Endothelial cell of umbilical vein (primary cell): ENCODE measurements around the gene PRSS56. TPM values are rescaled to one million over a fixed set of nuclear protein-coding genes. Genes with fewer than 3 reads are reported as not detected.

ENCODE experiments used
- BruUV-seq: library from RNA; stranded (reverse); fragments of 400-500 nt; replicated peaks from 2 replicates; lab custom pipeline; 2021; lab: Mats Ljungman, UMichigan
- CTCF ChIA-PET: fragments of 300-600, 350-600 bp; sonication (Branson Sonifier 250); formaldehyde crosslinking; loops from one replicate; lab custom pipeline; 2021; ENCODE audit warnings: antibody characterized with exemption, inconsistent platforms; lab: Charles Lee
- POLR2A ChIA-PET: fragments of 300-600, 350-600 bp; sonication (Branson Sonifier 250); formaldehyde crosslinking; loops from one replicate; lab custom pipeline; 2021; ENCODE audit warnings: antibody characterized with exemption, inconsistent platforms; lab: Charles Lee
- DNase-seq: peaks from one replicate; pipeline ENCODE4 v3.0.0-alpha.2; 2011; ENCODE audit warnings: low read depth, low spot score
- FAIRE-seq: peaks from 2 replicates; lab custom pipeline; 2011; peaks lifted over from hg19 to GRCh38; lab: Jason Lieb, UNC
- H2AFZ ChIP-seq: 2 replicates; pipeline ENCODE4 v1.6.0; 2012; ENCODE audit warnings: low read depth, low read length, control low read depth, inconsistent platforms
- H3K27ac ChIP-seq: 2 replicates; pipeline ENCODE4 v1.5.1; 2011; ENCODE audit warnings: low read depth, mild to moderate bottlenecking, control low read depth, low read length, moderate library complexity; ENCODE audit not compliant: insufficient read depth
- H3K27me3 ChIP-seq, 2 experiments: 2 replicates each; pipeline versions ENCODE4 v1.6.0 to v1.6.1; 2011; ENCODE audit warnings: low read length in 2 of 2, mixed read lengths in 1 of 2; ENCODE audit not compliant: control insufficient read depth in 2 of 2, insufficient read depth in 2 of 2
- H3K36me3 ChIP-seq, 2 experiments: 2 replicates in 1 of 2; 3 replicates in 1 of 2; pipeline ENCODE4 v1.5.1; 2011; ENCODE audit warnings: low read length in 2 of 2, mild to moderate bottlenecking in 1 of 2, moderate library complexity in 1 of 2; ENCODE audit not compliant: control insufficient read depth in 2 of 2, insufficient read depth in 2 of 2; ENCODE audit errors: extremely low read depth in 1 of 2
- H3K4me1 ChIP-seq: 3 replicates; pipeline ENCODE4 v1.5.1; 2011; ENCODE audit warnings: mild to moderate bottlenecking, low read length; ENCODE audit not compliant: control insufficient read depth, insufficient read depth; ENCODE audit errors: extremely low read depth
- H3K4me2 ChIP-seq: 2 replicates; pipeline ENCODE4 v1.6.1; 2011; ENCODE audit warnings: low read length, control low read depth, mixed read lengths; ENCODE audit not compliant: insufficient read depth
- H3K4me3 ChIP-seq, 3 experiments: fragments of 200-600 bp in 1 of 3; sonication (generic), shearing (Covaris generic) in 1 of 3; replicated peaks in 1 of 3; 2 replicates each; pipeline ENCODE4 v1.5.1; 2011 to 2016; ENCODE audit warnings: control low read depth in 3 of 3, low read length in 3 of 3, mild to moderate bottlenecking in 2 of 3, inconsistent platforms in 1 of 3, low read depth in 1 of 3, moderate library complexity in 1 of 3; ENCODE audit not compliant: insufficient read depth in 1 of 3
- H3K79me2 ChIP-seq: 2 replicates; pipeline ENCODE4 v1.6.0; 2012; ENCODE audit warnings: low read length, inconsistent platforms; ENCODE audit not compliant: control insufficient read depth, insufficient read depth
- H3K9ac ChIP-seq: replicated peaks from 2 replicates; pipeline ENCODE3; 2011; ENCODE audit warnings: low read length, control low read depth; ENCODE audit not compliant: insufficient read depth; ENCODE audit errors: extremely low read depth
- H3K9me1 ChIP-seq: replicated peaks from 3 replicates; pipeline ENCODE4 v1.6.0; 2011; ENCODE audit warnings: mild to moderate bottlenecking, low read length; ENCODE audit not compliant: control insufficient read depth, insufficient read depth; ENCODE audit errors: extremely low read depth
- H3K9me3 ChIP-seq: replicated peaks from 2 replicates; pipeline ENCODE4 v1.5.1; 2012; ENCODE audit warnings: low read length, inconsistent platforms; ENCODE audit not compliant: control insufficient read depth, insufficient read depth
- H4K20me1 ChIP-seq: replicated peaks from 2 replicates; pipeline ENCODE3; 2011; ENCODE audit warnings: mild to moderate bottlenecking, low read length; ENCODE audit not compliant: control insufficient read depth, insufficient read depth; ENCODE audit errors: extremely low read depth
- EZH2 ChIP-seq: IDR thresholded peaks from 2 replicates; pipeline ENCODE4 v1.6.1; 2012; ENCODE audit warnings: borderline replicate concordance, low read depth, mild to moderate bottlenecking, moderate library complexity, low read length, inconsistent platforms; ENCODE audit not compliant: severe bottlenecking
- FOS ChIP-seq: IDR thresholded peaks from 2 replicates; pipeline ENCODE4 v1.6.1; 2011; ENCODE audit warnings: mild to moderate bottlenecking, low read length, moderate library complexity, borderline replicate concordance; ENCODE audit not compliant: insufficient read depth
- GATA2 ChIP-seq: IDR thresholded peaks from 2 replicates; pipeline ENCODE4 v1.7.0; 2011; ENCODE audit warnings: low read depth, mild to moderate bottlenecking, moderate library complexity, mixed read lengths, low read length; ENCODE audit not compliant: insufficient read length, insufficient read depth
- JUN ChIP-seq: IDR thresholded peaks from 2 replicates; pipeline ENCODE4 v1.6.1; 2011; ENCODE audit warnings: borderline replicate concordance, low read depth; ENCODE audit not compliant: insufficient read length, insufficient read depth
- MYC ChIP-seq: IDR thresholded peaks from one replicate; pipeline ENCODE4 v1.6.1; 2011; ENCODE audit warnings: mild to moderate bottlenecking, low read depth, low read length
- POLR2A ChIP-seq: IDR thresholded peaks from 2 replicates; pipeline ENCODE4 v1.6.1; 2012; ENCODE audit warnings: low read depth, mild to moderate bottlenecking, control low read depth, low read length
- POLR2AphosphoS5 ChIP-seq: IDR thresholded peaks from 2 replicates; pipeline ENCODE4 v1.6.1; 2012; ENCODE audit warnings: low read depth, mild to moderate bottlenecking, control low read depth, low read length, moderate library complexity; ENCODE audit not compliant: insufficient read depth
- dilution Hi-C: fragments of 300-500 bp; cut with MboI; formaldehyde crosslinking; loops from one replicate; pipeline ENCODE4 v1.15.0; 2019; ENCODE audit warnings: low sequenced_read_pairs; ENCODE audit not compliant: extremely low pct_ligation_motif_present
- intact Hi-C: fragments of 100-400 bp; cut with micrococcal nuclease; formaldehyde crosslinking; loops from one replicate; pipeline ENCODE4 v1.10.0; 2022
- polyA plus RNA-seq, 4 experiments: library from polyadenylated mRNA; depleted of rRNA in 3 of 4; stranded (reverse) in 3 of 4; unstranded in 1 of 4; fragments of >200 nt; gene quantifications; 2 replicates each; pipeline versions ENCODE4 v1.2.1 to v1.2.3, GENCODE V29; 2011 to 2012; ENCODE audit warnings: missing spikeins in 1 of 4
- total RNA-seq: library from RNA; stranded (reverse); gene quantifications from 2 replicates; pipeline ENCODE4 v1.2.3, GENCODE V29; 2021
- TF ChIP-seq, protein P1 (sequence below): IDR thresholded peaks from 2 replicates; pipeline ENCODE4 v1.6.1; 2011; ENCODE audit not compliant: insufficient read depth, insufficient read length
- TF ChIP-seq, protein P2 (sequence below), 2 donors: IDR thresholded peaks; 1 replicate in 1 of 2; 2 replicates in 1 of 2; pipeline ENCODE4 v1.5.1; 2011; ENCODE audit warnings: low read length in 2 of 2, mild to moderate bottlenecking in 2 of 2, moderate library complexity in 2 of 2, control low read depth in 1 of 2, inconsistent platforms in 1 of 2, low read depth in 1 of 2; ENCODE audit not compliant: insufficient read depth in 1 of 2; ENCODE audit errors: extremely low read depth in 1 of 2

Gene PRSS56
- total and polyA plus RNA-seq, 2 donors (not counting 3 experiments of a cell fraction or from before 2014, with no cell fraction given): not detected

DNA sequence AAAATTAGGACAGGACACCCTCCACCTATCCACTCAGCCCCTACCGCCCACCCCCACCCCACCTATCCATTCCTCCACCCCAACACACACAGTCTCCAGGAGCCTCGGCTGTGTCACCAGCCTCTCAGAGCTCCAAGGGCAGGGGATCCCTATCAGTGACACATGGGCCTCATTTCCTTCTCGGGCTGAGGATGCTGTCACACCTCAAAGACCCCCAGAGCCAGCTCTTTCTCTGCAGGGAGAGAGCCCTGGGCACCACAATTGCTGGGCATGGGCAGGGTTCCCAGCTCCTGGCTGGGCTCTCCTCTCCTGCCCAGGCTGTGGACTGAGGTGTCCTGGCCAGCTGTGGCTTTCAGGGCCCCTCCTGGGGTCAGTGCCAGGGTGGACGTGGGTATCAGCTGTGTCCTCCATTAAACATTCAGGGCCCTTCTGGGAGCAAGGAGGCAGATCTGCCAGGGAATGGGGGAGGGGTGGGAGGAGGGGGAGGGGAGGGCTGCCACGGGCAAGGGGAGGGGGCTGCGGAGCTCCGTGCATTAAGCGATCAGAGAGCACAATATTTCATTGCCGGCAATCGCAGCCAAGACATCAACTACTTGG, 18.3 kb upstream of the PRSS56 start:
- TF ChIP-seq JUN (no peak), POLR2AphosphoS5 (no peak), MYC (no peak), FOS (no peak), GATA2 (no peak), EZH2 (no peak), POLR2A (no peak)
- TF ChIP-seq, protein P1, sequence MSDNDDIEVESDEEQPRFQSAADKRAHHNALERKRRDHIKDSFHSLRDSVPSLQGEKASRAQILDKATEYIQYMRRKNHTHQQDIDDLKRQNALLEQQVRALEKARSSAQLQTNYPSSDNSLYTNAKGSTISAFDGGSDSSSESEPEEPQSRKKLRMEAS: no peak
- TF ChIP-seq, protein P2, sequence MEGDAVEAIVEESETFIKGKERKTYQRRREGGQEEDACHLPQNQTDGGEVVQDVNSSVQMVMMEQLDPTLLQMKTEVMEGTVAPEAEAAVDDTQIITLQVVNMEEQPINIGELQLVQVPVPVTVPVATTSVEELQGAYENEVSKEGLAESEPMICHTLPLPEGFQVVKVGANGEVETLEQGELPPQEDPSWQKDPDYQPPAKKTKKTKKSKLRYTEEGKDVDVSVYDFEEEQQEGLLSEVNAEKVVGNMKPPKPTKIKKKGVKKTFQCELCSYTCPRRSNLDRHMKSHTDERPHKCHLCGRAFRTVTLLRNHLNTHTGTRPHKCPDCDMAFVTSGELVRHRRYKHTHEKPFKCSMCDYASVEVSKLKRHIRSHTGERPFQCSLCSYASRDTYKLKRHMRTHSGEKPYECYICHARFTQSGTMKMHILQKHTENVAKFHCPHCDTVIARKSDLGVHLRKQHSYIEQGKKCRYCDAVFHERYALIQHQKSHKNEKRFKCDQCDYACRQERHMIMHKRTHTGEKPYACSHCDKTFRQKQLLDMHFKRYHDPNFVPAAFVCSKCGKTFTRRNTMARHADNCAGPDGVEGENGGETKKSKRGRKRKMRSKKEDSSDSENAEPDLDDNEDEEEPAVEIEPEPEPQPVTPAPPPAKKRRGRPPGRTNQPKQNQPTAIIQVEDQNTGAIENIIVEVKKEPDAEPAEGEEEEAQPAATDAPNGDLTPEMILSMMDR (IDR thresholded peaks at IDR 0.05; ENCODE audit: extremely low read depth in 1 of 2, insufficient read depth in 1 of 2, low read depth in 1 of 2, low read length in 2 of 2): no peak
- intact Hi-C loops: no loop called here
- Histone ChIP-seq H4K20me1 (no peaks in the 10 kb centered on the region), H3K36me3 (no peaks in the 10 kb centered on the region), H3K4me2 (no peak overlapping the region), H3K9ac (no peak overlapping the region), H3K4me1 (no peaks in the 10 kb centered on the region), H3K9me1 (no peaks in the 10 kb centered on the region), H3K79me2 (no peaks in the 10 kb centered on the region), H2AFZ (no peak overlapping the region), H3K27ac (no peak overlapping the region), H3K27me3 (peaks cover 33 to 35% of the 10 kb centered on the region in 2 experiments), H3K4me3 (no peak overlapping the region), H3K9me3 (no peaks in the 10 kb centered on the region)
- no peak for DNase-seq
- POLR2A ChIA-PET: no interaction called here
- dilution Hi-C loops: no loop called here
- no peak for FAIRE-seq
- no TSS peak for BruUV-seq
- CTCF ChIA-PET: interaction anchor here (1.1 kb wide), 1 partner anchor 601 kb away, joined by 4 read pairs; no protein-coding TSS in a partner anchor
